Sciatic nerve (tissue), 2 donors: Measurements from ENCODE around the gene HMGCS2. TPM values are rescaled to one million over a fixed set of nuclear protein-coding genes. Genes with fewer than 3 reads are reported as not detected.

Experiments used
- ATAC-seq: fragments of 200-7000 bp; cut with Tn5 transposase; one replicate; pipeline ENCODE4 v1.9.1; 2020; ENCODE audit warnings: mild to moderate bottlenecking, moderate library complexity
- DNase-seq: peaks from one replicate; pipeline ENCODE4 v3.0.0-alpha.2; 2020; ENCODE audit warnings: low spot score
- intact Hi-C: fragments of 100-400 bp; cut with DNase I; formaldehyde crosslinking; loops from one replicate; pipeline ENCODE4 v1.14.2; 2022
- total RNA-seq: library from RNA; stranded (reverse); fragmentation: NEBNext Ultra II Directional; extraction: Animal tissue kit (Norgen Biotek cat#: 25700); gene quantifications from one replicate; pipeline ENCODE4 v1.2.1, GENCODE V29; 2021
- donor health status: DM: no; HTN: no; CAD: no.
- donor health status: DM: no; HTN: no; CAD: no.

Gene HMGCS2
- total RNA-seq, 1 donor from 2014 or later = not detected

DNA sequence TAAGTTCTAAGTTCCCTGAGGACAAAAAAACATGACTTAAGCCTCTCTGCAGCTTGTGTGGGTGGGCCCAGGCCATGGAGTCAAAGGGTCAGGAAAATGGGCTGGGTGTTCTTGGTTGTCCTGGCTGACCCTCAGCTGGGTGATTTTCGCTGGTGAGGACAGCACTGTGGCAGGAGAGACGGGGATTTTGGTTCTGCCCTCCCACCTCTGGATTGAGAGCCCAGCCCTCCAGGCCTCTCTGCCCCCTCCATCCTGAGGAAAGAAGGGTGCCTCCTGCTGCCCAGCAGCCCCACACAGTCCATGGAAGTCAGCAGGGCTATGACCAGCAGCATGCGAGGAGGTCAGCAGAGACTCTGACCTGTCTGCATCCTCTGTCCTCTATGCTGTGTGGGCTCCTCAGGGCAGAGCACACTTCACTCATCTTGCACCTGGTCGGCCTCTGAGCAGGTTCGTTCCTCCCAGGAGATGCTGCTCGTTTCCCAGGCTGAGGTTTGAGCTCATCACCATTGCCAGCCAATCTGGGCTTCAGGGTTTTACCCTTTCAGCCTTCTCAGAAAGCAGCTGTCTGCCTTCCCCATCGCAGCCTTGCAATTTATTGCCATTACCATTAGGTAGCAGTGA lies 30.5 kb downstream of the HMGCS2 start:
- DNase-seq (no peak), ATAC-seq (peak; percentile 47)
- intact Hi-C loops = no loop called here

DNA sequence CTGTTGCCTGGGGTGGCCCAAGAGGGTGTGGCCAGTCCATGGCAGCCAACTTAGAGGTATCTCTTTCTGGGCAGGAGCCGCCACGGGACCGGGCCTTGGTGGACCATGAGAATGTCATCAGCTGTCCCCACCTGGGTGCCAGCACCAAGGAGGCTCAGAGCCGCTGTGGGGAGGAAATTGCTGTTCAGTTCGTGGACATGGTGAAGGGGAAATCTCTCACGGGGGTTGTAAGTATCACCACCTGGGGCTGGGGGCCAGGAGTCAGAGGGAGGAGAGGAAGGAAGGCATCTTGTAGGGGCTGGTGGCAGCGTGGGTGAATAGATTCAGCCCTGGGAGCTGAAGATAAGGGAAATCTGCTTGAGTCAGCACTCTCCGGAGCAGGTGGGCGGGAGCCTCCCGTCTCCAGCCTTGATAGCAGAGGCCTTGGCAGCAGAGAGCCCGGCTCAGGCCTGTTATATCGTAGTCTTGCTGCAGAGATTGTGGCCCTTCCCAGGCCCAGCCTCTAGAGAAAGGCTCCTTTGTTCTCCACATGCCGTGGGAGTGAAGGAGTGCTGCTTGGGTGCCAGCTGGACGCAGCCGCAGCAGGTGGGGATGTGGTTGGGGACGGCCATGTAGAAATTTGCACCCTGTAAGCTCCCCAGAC lies 31.5 kb downstream of the HMGCS2 start:
- ATAC-seq (peak; percentile 76), DNase-seq (peak; percentile 69)
- intact Hi-C loops = no loop called here

GRCh38 chr1:119736649-119737039 lies 32.1 kb downstream of the HMGCS2 start:
- intact Hi-C loops = no loop called here
- DNase-seq (no peak), ATAC-seq (no peak)

DNA sequence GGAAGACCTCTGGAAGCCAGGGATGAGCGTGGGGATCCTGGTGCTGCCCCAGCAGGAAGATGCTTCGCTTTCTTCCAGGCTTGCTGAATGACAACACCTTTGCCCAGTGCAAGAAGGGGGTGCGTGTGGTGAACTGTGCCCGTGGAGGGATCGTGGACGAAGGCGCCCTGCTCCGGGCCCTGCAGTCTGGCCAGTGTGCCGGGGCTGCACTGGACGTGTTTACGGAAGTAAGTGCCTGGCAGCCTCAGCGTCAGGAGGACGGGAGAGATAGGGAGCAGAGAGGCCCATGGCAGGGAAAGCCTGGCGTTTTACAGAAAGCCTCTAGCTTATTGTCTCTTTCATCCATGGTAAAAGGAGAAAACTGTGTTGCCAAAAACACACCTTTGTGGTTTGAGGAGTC lies 33.5 kb downstream of the HMGCS2 start:
- DNase-seq (no peak), ATAC-seq (no peak)
- intact Hi-C loops = no loop called here

DNA sequence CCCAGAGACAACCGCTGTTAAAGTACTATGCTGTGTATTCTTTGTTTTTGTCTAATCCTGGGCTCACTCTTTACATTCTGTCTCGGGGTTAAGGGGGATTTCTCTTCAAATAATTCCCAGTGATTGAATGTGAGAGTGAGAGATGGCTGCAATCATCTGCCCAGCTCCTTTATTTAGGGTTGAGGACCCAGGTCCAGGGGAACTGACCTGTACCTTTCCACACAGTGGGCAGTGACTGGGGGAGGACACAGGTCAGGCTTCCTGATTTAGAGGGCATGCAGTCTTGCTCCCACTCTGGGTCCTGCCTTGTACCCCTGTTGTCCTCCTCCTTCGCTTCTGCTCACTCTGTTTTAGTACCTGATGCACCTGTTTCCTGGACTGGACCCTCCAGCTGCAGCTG lies 35.0 kb downstream of the HMGCS2 start:
- ATAC-seq (no peak), DNase-seq (no peak)
- intact Hi-C loops = no loop called here

- intact Hi-C loops = no loop called here
- peak; percentile 73 for DNase-seq
- ATAC-seq = peak; percentile 90
Observed at GRCh38 chr1:119732465-119733168, 36.1 kb downstream of the HMGCS2 start.

- ATAC-seq (no peak), DNase-seq (no peak)
- intact Hi-C loops = no loop called here
Observed at GRCh38 chr1:119731741-119732430, 36.8 kb downstream of the HMGCS2 start.

DNA sequence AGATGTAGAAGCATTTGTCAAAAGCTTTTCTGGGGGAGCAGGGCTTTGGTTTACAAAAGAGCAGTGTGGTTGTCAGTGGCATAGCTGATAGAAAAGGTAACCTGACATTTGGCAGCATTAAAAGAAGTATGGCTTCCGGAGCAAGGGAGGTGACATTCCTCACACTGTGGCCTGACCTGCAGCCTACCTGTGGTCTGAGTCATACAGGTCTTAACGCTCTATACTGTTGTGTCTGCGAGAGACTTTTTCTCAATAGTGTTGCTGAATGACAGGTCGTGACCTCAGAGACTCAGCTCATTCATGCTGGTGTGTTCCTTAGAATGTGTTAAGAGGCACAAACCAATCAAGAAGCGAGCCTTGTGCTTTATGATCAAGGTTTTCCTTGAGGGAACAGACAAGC lies 37.6 kb downstream of the HMGCS2 start:
- intact Hi-C loops = no loop called here
- ATAC-seq = no peak

DNA sequence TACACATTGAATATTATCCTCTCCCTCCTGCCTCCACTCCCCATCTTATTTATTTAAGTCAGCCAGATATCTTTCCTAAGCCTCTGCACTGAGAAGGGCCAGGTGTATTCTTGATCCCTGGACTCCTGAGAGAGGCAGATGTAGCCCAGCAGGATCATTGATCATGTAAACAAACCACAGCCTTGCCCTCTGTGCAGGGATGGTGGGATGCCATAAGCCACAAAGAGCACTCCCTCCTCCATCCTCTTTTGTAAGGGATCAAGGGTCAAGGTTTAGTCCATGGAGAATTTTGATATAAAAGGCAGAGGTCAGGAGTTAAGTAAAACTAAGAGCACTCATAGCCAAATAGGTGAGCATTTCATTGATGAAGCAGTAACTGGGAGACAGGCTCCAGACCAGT lies 39.7 kb downstream of the HMGCS2 start:
- ATAC-seq (no peak), DNase-seq (no peak)
- intact Hi-C loops = no loop called here

More for the DNA sequence above, 37.6 kb downstream of the HMGCS2 start:
- DNase-seq = no peak

DNA sequence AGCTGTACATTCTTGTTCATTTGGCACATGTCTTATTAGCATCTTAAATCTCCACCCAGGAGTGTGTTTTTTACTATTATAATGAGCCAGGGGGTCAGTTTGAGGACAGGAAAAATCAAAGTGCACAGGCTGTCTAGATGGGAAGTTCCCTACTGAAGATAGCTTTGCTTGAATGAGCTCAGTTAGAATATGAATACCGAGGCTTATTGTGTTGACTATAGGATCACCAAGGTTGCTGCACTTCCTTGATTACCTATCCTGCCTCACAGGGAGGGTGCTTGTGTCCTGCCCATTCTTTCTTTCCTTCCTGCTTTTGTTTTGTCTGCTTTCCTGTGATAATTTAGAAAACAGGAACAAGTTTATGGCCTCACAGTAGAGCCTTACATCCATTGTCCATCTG lies 40.7 kb downstream of the HMGCS2 start:
- DNase-seq (no peak), ATAC-seq (no peak)
- intact Hi-C loops = no loop called here

GRCh38 chr1:119725626-119726025 lies 43.1 kb downstream of the HMGCS2 start:
- ATAC-seq (no peak), DNase-seq (no peak)
- intact Hi-C loops = no loop called here

DNA sequence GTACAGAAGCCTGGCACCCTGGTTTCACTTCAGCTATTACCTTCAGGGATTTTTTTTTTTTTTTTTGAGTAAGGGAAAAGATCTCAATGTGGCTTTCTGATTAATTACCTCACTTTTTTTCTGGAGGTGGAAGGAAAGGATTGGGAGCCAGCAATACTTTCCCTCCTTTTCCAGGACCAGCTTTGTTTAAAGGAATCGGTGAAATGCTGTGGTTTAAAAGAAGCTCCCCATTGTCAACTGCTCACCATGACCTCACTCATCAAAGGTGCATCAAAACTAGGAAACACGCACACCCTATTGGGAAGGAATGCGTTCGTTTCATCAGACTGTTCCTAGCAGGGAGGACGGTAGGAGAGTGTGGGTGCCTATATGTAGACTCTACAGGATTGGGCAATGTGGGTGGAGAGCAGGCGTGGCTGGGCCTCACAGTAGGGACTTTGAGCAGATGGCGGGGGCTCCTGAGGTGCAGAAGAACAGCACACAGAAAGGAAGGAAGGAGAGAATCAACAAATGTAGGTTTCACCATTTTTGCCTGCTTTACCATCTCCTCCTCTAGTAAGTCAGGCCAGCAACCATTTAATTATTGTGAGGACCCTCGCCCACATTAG lies 44.0 kb downstream of the HMGCS2 start:
- DNase-seq (no peak), ATAC-seq (no peak)
- intact Hi-C loops = no loop called here

DNA sequence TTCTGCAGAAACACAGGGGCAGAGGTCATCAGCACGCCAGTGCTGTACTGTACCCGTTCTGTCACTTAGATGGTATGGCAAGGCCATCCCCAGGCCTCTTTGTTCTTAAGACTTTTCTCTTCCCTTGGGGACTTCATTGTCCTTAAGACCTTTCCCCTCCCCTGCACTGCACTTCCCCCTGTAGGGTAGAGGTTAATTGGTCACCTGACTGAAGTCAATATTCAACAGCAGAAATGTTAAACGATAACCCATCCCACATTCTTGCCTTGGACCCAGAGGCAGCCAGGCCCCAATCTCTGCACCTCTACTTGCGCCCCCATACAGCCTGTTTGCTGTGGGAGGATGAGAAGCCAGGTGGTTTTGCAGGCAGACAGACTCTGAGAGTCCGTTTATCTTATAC lies 46.8 kb downstream of the HMGCS2 start:
- intact Hi-C loops = no loop called here
- no peak for DNase-seq
- ATAC-seq = no peak

DNA sequence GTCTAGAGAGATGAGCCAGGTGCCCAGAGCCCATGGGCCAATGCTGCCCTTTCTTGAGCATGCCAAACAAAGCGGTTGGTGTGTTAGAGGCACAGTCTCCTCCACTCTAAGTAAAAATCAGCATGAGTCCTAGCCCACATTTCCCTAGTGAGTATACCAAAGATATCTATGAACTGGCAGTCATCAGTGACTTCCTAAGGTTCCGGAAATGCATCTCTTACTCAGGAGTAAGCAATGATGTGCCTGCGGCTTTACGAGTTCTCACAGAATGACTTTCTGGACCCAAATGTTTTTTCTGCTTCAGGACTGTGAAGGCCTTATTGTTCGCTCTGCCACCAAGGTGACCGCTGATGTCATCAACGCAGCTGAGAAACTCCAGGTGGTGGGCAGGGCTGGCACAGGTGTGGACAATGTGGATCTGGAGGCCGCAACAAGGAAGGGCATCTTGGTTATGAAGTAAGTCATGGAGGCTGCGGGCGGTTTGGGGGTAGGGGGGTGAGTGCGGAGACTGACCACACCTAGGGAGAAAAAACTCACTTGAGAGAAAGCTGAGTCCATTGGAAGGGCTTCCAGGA lies 47.8 kb downstream of the HMGCS2 start:
- intact Hi-C loops = no loop called here
- ATAC-seq = no peak
- no peak for DNase-seq

DNA sequence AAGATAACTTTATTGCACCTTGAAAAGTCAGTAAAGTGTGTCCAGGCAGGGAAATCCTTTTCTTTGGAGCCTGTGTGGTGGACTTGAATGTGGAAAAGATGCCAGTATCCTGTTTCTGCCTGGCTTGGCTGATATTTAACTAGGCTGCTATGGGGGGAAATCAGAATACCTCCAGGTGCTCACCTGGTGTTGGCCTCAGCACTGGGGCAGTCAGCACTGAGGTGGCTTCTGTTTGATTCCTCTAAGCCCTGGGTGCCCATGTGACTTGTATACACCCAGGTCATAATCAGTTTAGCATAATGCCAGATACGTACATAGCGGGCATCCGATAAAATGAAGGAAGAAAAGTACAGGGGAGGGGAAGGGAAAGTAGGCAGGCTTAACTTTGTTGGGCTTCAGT lies 49.7 kb downstream of the HMGCS2 start:
- DNase-seq = no peak
- intact Hi-C loops = no loop called here
- no peak for ATAC-seq

GRCh38 chr1:119718409-119718808 lies 50.3 kb downstream of the HMGCS2 start:
- intact Hi-C loops = no loop called here
- no peak for ATAC-seq
- no peak for DNase-seq

DNA sequence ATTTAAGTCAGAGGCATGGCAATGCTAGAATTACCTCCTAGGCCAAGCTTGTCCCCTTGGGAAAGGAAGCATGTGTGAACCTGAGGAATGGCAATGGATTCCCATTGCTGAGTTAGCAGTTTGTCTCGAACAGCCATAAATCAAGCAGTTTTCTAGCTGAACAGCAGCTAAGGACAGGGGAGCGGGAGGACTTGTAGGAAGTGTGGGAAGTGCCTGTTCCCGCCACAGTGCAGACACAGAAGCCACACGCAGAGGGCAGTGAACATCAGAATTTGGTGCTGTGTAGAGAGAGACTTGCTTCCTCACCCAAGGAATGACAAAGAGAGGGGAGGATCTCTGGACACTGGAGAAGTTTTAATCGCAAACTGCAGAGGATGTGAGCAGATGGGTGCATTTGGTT lies 53.2 kb downstream of the HMGCS2 start:
- intact Hi-C loops = no loop called here
- DNase-seq (no peak), ATAC-seq (no peak)

GRCh38 chr1:119714583-119714982 lies 54.1 kb downstream of the HMGCS2 start:
- ATAC-seq (peak; percentile 18), DNase-seq (no peak)
- intact Hi-C loops = no loop called here

DNA sequence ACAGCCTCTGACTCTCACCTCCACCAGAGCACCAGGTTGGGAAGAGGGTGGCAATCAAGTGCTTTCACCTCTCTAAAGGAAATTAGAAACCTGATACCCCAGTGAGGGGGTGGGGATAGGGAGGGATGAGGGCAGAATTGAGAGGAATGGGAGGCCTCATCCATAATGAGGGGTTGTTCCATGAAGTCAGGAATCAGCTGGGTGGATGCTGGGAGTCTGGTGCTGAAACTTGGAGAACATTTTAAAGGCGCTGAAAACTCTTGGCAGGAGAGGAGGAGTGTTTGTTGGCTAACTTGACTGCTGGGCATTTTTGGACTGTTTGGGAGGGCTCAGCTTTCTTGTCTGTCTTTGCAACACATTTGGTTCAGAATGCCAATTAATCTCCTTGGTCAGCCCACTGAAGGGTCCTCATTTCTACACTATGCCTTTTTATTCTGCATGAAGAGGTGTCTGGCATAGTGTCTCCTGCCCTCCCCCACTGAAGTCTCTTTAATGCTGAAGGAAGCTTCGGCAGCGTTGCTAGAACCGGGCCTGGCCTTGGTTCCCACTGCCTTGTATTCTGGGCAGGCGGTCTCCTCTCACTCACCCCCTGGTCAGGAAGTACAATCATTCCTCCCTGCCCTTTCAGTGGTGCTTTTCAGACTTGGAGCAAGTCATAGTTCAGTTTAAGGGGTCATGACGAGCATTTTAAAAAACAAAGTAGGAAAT lies 54.8 kb downstream of the HMGCS2 start:
- intact Hi-C loops = no loop called here
- peak; percentile 33 for ATAC-seq
- DNase-seq = no peak
